GM10266 (cell line): ENCODE results near the gene MCC.

Experiments
- DNase-seq: peaks from one replicate; pipeline ENCODE4 v3.0.0; 2012; ENCODE audit errors: extremely low spot score
- TF ChIP-seq, protein P1 (sequence below): IDR thresholded peaks from 2 replicates; pipeline ENCODE4 v1.5.1; 2012; ENCODE audit warnings: mild to moderate bottlenecking, low read depth; ENCODE audit not compliant: control insufficient read depth, insufficient read depth; ENCODE audit errors: missing control alignments

The MCC gene

GRCh38 chr5:113187906-113188305 is 300.3 kb downstream of the MCC start:
- DNase-seq, result no peak
- TF ChIP-seq, protein P1, sequence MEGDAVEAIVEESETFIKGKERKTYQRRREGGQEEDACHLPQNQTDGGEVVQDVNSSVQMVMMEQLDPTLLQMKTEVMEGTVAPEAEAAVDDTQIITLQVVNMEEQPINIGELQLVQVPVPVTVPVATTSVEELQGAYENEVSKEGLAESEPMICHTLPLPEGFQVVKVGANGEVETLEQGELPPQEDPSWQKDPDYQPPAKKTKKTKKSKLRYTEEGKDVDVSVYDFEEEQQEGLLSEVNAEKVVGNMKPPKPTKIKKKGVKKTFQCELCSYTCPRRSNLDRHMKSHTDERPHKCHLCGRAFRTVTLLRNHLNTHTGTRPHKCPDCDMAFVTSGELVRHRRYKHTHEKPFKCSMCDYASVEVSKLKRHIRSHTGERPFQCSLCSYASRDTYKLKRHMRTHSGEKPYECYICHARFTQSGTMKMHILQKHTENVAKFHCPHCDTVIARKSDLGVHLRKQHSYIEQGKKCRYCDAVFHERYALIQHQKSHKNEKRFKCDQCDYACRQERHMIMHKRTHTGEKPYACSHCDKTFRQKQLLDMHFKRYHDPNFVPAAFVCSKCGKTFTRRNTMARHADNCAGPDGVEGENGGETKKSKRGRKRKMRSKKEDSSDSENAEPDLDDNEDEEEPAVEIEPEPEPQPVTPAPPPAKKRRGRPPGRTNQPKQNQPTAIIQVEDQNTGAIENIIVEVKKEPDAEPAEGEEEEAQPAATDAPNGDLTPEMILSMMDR, result no peak

DNA sequence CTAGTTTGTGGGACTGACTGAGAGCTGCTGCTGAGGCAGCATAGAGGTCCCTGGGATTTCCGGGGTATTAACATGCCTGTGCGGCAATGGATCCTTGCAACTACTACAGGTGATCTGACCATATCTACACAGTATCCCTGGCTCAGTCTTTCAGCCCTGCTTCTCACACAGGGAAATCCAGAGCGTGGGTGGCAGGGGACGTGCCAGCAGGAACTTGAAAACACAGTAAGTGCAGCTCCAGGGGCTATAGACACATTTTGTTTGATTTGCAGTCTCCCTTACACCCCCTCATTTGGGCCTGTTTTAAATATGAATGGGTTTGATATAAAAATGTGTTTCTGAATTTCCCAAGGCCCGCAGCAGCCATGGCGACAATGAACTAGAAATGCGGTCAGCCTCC is 302.2 kb downstream of the MCC start:
- TF ChIP-seq, protein P1, result no peak
- no peak for DNase-seq

GRCh38 chr5:113183694-113184093 is 304.6 kb downstream of the MCC start:
- DNase-seq, result no peak
- TF ChIP-seq, protein P1, result no peak

DNA sequence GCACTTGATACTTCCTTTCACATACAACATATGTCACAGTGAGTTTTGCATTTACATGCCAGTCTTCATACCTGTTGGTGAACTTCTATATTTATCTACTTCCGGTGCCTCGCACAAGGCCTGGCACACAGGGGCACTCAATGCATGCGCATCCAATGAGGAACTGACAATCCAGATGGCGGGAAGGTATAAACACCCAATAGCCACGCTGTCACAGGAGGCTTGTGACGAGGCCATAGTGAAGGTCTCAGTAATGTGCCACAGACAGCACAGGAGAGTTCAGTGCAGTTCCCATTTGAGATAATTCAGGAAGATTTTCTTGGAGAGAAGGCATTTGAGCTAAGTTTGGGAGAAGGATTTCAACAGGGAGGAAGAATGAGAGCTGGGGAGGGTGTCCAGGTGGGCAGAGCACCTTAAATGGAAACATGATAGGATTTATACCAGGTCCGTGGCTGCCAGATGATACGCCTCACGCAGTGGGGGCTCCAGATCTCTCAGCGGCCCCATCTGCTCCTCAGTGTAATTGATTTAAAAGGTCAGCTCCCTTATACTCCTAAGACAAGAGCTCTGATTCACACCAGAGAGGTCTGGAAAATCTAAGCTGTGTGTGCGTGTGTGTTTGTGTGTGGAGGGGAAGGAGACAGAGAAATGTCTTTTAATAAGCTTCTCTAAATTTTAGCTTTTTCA is 305.5 kb downstream of the MCC start:
- TF ChIP-seq, protein P1, result no peak
- DNase-seq, result no peak

- DNase-seq, result no peak
- TF ChIP-seq, protein P1, result no peak
These were observed 306.3 kb downstream of the MCC start for GRCh38 chr5:113181853-113182490.

DNA sequence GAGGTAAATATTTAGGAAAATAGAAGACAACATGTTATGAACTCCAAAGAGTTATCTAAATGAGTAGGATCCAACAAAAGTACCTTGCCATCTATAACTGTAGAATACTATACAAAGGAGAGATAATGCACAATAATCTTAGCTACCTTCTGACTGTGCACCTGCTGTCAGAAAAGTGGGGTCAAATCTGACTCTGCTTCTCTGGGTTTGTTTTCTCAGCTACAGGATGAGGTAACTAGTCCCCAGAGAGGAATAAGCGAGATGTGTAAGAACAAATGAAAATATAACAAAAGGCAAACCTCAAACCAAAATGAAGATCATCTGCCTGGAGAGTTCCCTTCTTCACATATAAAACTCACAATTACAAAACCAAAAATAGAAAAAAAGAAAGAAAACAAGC is 306.8 kb downstream of the MCC start:
- TF ChIP-seq, protein P1, result no peak
- no peak for DNase-seq

DNA sequence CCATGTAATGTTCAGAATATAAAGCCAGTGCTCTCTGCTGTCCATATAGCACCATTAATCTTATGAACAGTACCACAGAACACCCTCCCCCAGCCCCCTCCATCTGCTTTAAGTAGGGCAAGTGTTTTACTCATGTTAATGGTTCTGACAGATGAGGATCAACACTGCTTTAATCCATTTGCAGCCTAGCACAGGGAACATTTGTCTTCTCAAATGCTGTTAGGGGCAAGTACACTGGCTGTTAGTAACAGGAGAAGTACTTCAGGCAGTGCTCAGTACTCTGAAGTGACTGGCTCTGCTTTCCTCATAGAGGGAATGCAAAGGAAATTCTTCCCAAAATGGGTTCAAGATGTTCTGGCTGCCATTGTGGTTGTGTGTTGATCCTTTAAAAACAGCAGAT is 309.1 kb downstream of the MCC start:
- TF ChIP-seq, protein P1, result no peak
- no peak for DNase-seq
